ENCODE measurements around the gene AIFM2. TPM values are rescaled to one million over a fixed set of nuclear protein-coding genes. Genes with fewer than 3 reads are reported as not detected.

The AIFM2 gene
- total RNA-seq, 4 donors from 2014 or later = 13.3 to 21.8 (median 17.2) TPM

DNA sequence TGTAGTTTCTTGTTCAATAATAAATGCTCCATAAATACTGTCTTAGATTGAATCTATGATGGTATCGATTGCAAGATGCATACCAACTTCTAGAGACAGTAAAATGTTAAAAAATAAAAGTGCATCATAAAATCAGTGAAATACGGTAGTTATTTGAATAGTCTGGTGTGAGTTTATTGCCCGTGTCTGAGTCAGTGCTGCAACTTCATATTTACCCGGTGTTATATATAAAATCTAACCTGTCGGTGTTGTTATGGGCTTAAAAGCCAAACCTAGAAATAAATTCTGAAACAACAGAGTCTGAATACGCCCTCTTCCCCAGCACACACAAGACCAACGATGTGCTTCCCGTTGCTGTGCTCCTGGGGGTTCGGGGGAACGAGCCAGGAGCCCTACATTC lies 63.7 kb downstream of the AIFM2 start:
- no peaks in the 10 kb centered on the region for H3K9me3 ChIP-seq
- no peak overlapping the region for H3K27ac ChIP-seq (replicated peaks in 1 of 4)
- H3K4me1 ChIP-seq = no peaks in the 10 kb centered on the region
- intact Hi-C loops (cut with DNase I) = no loop called here
- H3K27me3 ChIP-seq = no peaks in the 10 kb centered on the region
- no peaks in the 10 kb centered on the region for H3K36me3 ChIP-seq
- no peak overlapping the region for H3K4me3 ChIP-seq
- 96% methylated on average over 10 of the region's 10 CpGs for WGBS
- TF ChIP-seq POLR2A (IDR thresholded peaks at IDR 0.05; ENCODE audit: low read depth) (no peak), EP300 (IDR thresholded peaks at IDR 0.05) (no peak), POLR2AphosphoS5 (IDR thresholded peaks at IDR 0.05) (no peak)
- TF ChIP-seq, protein P1, sequence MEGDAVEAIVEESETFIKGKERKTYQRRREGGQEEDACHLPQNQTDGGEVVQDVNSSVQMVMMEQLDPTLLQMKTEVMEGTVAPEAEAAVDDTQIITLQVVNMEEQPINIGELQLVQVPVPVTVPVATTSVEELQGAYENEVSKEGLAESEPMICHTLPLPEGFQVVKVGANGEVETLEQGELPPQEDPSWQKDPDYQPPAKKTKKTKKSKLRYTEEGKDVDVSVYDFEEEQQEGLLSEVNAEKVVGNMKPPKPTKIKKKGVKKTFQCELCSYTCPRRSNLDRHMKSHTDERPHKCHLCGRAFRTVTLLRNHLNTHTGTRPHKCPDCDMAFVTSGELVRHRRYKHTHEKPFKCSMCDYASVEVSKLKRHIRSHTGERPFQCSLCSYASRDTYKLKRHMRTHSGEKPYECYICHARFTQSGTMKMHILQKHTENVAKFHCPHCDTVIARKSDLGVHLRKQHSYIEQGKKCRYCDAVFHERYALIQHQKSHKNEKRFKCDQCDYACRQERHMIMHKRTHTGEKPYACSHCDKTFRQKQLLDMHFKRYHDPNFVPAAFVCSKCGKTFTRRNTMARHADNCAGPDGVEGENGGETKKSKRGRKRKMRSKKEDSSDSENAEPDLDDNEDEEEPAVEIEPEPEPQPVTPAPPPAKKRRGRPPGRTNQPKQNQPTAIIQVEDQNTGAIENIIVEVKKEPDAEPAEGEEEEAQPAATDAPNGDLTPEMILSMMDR (IDR thresholded peaks at IDR 0.05) = no peak
- no peak for DNase-seq (ENCODE audit: extremely low spot score)

DNA sequence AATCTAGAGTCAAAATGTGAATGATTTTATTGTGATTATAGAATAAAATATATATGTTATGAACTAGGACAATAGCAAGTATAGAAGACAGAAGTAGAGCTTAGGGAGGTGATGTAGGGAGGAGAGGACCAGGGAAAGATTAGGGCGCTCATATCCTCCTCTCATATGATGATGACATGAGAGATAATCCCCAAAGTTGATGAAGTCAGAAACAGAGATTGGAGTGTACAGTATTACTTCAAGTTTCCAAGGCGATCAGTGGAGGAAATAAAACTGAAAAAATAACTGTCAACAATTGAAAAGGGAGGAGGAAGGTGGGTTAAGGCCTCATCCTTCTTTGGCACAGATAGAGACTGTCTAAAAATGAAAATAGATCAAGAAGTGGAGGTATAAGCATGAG lies 65.0 kb downstream of the AIFM2 start:
- no peak overlapping the region for H3K4me3 ChIP-seq
- intact Hi-C loops (cut with DNase I) = no loop called here
- no peaks in the 10 kb centered on the region for H3K4me1 ChIP-seq
- TF ChIP-seq POLR2AphosphoS5 (IDR thresholded peaks at IDR 0.05) (no peak), POLR2A (IDR thresholded peaks at IDR 0.05; ENCODE audit: low read depth) (no peak), EP300 (IDR thresholded peaks at IDR 0.05) (no peak)
- TF ChIP-seq, protein P1 (IDR thresholded peaks at IDR 0.05) = no peak
- H3K27ac ChIP-seq (replicated peaks in 1 of 4) = no peak overlapping the region
- no peaks in the 10 kb centered on the region for H3K36me3 ChIP-seq
- no peak for DNase-seq (ENCODE audit: extremely low spot score)
- no peaks in the 10 kb centered on the region for H3K9me3 ChIP-seq
- no peaks in the 10 kb centered on the region for H3K27me3 ChIP-seq
- 94% methylated on average over 2 of the region's 2 CpGs for WGBS

GRCh38 chr10:70066190-70066589 lies 66.4 kb downstream of the AIFM2 start:
- Histone ChIP-seq H3K4me1 (no peaks in the 10 kb centered on the region), H3K36me3 (no peaks in the 10 kb centered on the region), H3K27ac (replicated peaks in 1 of 4) (no peak overlapping the region), H3K27me3 (no peaks in the 10 kb centered on the region), H3K4me3 (no peak overlapping the region), H3K9me3 (no peaks in the 10 kb centered on the region)
- DNase-seq (ENCODE audit: extremely low spot score) = no peak
- 94% methylated on average over 3 of the region's 3 CpGs for WGBS
- TF ChIP-seq EP300 (IDR thresholded peaks at IDR 0.05) = no peak
- no peak for TF ChIP-seq POLR2A (IDR thresholded peaks at IDR 0.05; ENCODE audit: low read depth)
- TF ChIP-seq, protein P1 (IDR thresholded peaks at IDR 0.05) = no peak
- no peak for TF ChIP-seq POLR2AphosphoS5 (IDR thresholded peaks at IDR 0.05)
- intact Hi-C loops (cut with DNase I) = no loop called here

DNA sequence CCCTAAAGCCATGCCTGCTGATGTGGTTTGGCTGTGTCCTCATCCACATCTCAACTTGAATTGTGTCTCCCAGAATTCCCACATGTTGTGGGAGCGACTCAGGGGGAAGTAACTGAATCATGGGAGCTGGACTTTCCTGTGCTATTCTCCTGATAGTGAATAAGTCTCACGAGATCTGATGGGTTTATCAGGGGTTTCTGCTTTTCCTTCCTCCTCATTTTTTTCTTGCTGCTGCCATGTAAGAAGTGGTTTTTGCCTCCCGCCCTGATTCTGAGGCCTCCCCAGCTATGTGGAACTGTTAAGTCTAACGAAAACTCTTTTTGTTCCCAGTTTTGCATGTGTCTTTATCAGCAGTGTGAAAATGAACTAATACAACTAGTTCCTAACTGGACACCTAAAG lies 68.1 kb downstream of the AIFM2 start:
- no peaks in the 10 kb centered on the region for H3K27me3 ChIP-seq
- no peak for TF ChIP-seq POLR2AphosphoS5 (IDR thresholded peaks at IDR 0.05)
- TF ChIP-seq POLR2A (IDR thresholded peaks at IDR 0.05; ENCODE audit: low read depth) = no peak
- no peak for TF ChIP-seq EP300 (IDR thresholded peaks at IDR 0.05)
- TF ChIP-seq, protein P1 (IDR thresholded peaks at IDR 0.05) = no peak
- H3K27ac ChIP-seq (replicated peaks in 1 of 4) = no peak overlapping the region
- H3K36me3 ChIP-seq = no peaks in the 10 kb centered on the region
- 81% methylated on average over 4 of the region's 4 CpGs for WGBS
- DNase-seq (ENCODE audit: extremely low spot score) = no peak
- no peak overlapping the region for H3K4me3 ChIP-seq
- no peaks in the 10 kb centered on the region for H3K4me1 ChIP-seq
- intact Hi-C loops (cut with DNase I) = no loop called here
- H3K9me3 ChIP-seq = no peaks in the 10 kb centered on the region

GRCh38 chr10:70063418-70064098 lies 69.1 kb downstream of the AIFM2 start:
- 70% methylated on average over 10 of the region's 10 CpGs for WGBS
- H3K27ac ChIP-seq (replicated peaks in 1 of 4) = no peak overlapping the region
- DNase-seq (ENCODE audit: extremely low spot score) = no peak
- no peaks in the 10 kb centered on the region for H3K27me3 ChIP-seq
- H3K36me3 ChIP-seq = no peaks in the 10 kb centered on the region
- intact Hi-C loops (cut with DNase I) = no loop called here
- H3K4me1 ChIP-seq = no peaks in the 10 kb centered on the region
- no peak overlapping the region for H3K4me3 ChIP-seq
- TF ChIP-seq POLR2AphosphoS5 (IDR thresholded peaks at IDR 0.05) = no peak
- TF ChIP-seq, protein P1 (IDR thresholded peaks at IDR 0.05) = no peak
- H3K9me3 ChIP-seq = no peaks in the 10 kb centered on the region
